GM23338 (cell line): ENCODE results near the gene GRM5.

ENCODE experiments used
- CREB1 ChIP-seq: fragments of 250-450 bp; sonication (Bioruptor Pico); IDR thresholded peaks from 2 replicates; pipeline ENCODE4 v1.5.0; 2020; ENCODE audit warnings: low read depth, mild to moderate bottlenecking, moderate library complexity
- CTCF ChIP-seq, 2 experiments: fragments of 200-600 bp in 1 of 2; sonication (generic) in 1 of 2; conservative IDR thresholded peaks; 2 replicates each; pipeline versions ENCODE4 v1.5.1 to v1.6.1; 2016 to 2017; ENCODE audit warnings: antibody characterized with exemption in 2 of 2, low read depth in 2 of 2, mild to moderate bottlenecking in 2 of 2, moderate library complexity in 1 of 2
- ETS1 ChIP-seq: IDR thresholded peaks from 2 replicates; pipeline ENCODE4 v1.6.1; 2016; ENCODE audit warnings: antibody characterized with exemption
- EZH2 ChIP-seq: fragments of 200-600 bp; sonication (generic); IDR thresholded peaks from one replicate; pipeline ENCODE4 v1.8.0; 2017; ENCODE audit warnings: antibody characterized with exemption, mild to moderate bottlenecking, low read depth; ENCODE audit not compliant: unreplicated experiment
- EZH2phosphoT487 ChIP-seq: fragments of 200-600 bp; sonication (generic); IDR thresholded peaks from one replicate; pipeline ENCODE4 v1.8.1; 2018; ENCODE audit warnings: antibody characterized with exemption; ENCODE audit not compliant: unreplicated experiment
- JUNB ChIP-seq: IDR thresholded peaks from one replicate; pipeline ENCODE4 v1.6.1; 2016; ENCODE audit warnings: antibody characterized with exemption; ENCODE audit not compliant: unreplicated experiment
- NANOG ChIP-seq: IDR thresholded peaks from 2 replicates; pipeline ENCODE4 v1.6.1; 2016; ENCODE audit warnings: antibody characterized with exemption, borderline replicate concordance
- POLR2AphosphoS5 ChIP-seq: IDR thresholded peaks from 2 replicates; pipeline ENCODE4 v1.6.1; 2016; ENCODE audit warnings: antibody characterized with exemption, low read depth
- REST ChIP-seq: IDR thresholded peaks from one replicate; pipeline ENCODE4 v1.6.1; 2018; ENCODE audit warnings: antibody characterized with exemption; ENCODE audit not compliant: unreplicated experiment
- STAT1 ChIP-seq: IDR thresholded peaks from one replicate; pipeline ENCODE4 v1.6.1; 2016; ENCODE audit warnings: antibody characterized with exemption; ENCODE audit not compliant: unreplicated experiment
- ZNF114 ChIP-seq: fragments of 250-450 bp; sonication (Bioruptor Pico); IDR thresholded peaks from 2 replicates; pipeline ENCODE4 v1.5.0; 2020; ENCODE audit warnings: mild to moderate bottlenecking, moderate library complexity
- ZNF331 ChIP-seq: fragments of 250-450 bp; sonication (Bioruptor Pico); IDR thresholded peaks from 2 replicates; pipeline ENCODE4 v1.5.0; 2020; ENCODE audit warnings: low read depth, mild to moderate bottlenecking, moderate library complexity
- ZNF462 ChIP-seq: fragments of 250-450 bp; sonication (Bioruptor Pico); IDR thresholded peaks from 2 replicates; pipeline ENCODE4 v1.5.0; 2020; ENCODE audit warnings: mild to moderate bottlenecking, moderate library complexity

- TF ChIP-seq CTCF (conservative IDR thresholded peaks at IDR 0.05; ENCODE audit: low read depth in 2 of 2) (no peak), POLR2AphosphoS5 (no peak), ZNF331 (CRISPR knock-in tag) (no peak), EZH2phosphoT487 (no peak), ETS1 (no peak), EZH2 (no peak), CREB1 (CRISPR knock-in tag) (no peak), REST (no peak), JUNB (no peak), ZNF462 (CRISPR knock-in tag) (no peak), ZNF114 (CRISPR knock-in tag) (no peak), NANOG (no peak), STAT1 (no peak)
Observed at GRCh38 chr11:88779577-88779976, 286.2 kb downstream of the GRM5 start.
